ENCODE results near the gene TUBA8.
A peak's percentile ranks its signal among the peaks of the same experiment; 100 is the strongest.
"Not testable (repeated sequence)": the region's sequence is repeated elsewhere in the genome, so short reads cannot be mapped to it uniquely, and the experiment has no call there.

Gene TUBA8

DNA sequence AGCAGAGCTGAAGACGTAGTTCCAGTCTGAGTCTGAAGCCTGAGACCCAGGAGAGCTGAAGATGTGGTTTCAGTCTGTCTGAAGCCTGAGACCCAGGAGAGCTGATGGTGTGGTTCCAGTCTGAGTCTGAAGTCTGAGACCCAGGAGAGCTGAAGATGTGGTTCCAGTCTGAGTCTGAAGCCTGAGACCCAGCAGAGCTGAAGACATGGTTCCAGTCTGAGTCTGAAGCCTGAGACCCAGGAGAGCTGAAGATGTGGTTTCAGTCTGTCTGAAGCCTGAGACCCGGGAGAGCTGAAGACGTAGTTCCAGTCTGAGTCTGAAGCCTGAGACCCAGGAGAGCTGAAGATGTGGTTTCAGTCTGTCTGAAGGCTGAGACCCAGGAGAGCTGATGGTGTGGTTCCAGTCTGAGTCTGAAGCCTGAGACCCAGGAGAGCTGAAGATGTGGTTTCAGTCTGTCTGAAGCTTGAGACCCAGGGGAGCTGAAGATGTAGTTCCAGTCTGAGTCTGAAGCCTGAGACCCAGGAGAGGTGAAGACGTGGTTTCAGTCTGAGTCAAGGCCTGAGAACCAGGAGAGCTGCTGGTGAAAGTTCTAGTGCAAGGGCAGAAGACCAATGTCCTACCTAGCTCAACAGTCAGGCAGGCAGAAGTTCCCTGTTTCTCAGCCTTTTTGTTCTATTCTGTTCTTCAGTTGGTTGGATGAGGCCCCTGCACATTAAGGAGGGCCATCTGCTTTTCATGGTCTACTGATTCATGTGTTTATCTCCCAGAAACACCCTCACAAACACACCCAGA, 3.9 kb upstream of the TUBA8 start:
- DNase-seq = not testable (repeated sequence)

GRCh38 chr22:18108187-18108586, 2.4 kb upstream of the TUBA8 start:
- no peak for DNase-seq

DNA sequence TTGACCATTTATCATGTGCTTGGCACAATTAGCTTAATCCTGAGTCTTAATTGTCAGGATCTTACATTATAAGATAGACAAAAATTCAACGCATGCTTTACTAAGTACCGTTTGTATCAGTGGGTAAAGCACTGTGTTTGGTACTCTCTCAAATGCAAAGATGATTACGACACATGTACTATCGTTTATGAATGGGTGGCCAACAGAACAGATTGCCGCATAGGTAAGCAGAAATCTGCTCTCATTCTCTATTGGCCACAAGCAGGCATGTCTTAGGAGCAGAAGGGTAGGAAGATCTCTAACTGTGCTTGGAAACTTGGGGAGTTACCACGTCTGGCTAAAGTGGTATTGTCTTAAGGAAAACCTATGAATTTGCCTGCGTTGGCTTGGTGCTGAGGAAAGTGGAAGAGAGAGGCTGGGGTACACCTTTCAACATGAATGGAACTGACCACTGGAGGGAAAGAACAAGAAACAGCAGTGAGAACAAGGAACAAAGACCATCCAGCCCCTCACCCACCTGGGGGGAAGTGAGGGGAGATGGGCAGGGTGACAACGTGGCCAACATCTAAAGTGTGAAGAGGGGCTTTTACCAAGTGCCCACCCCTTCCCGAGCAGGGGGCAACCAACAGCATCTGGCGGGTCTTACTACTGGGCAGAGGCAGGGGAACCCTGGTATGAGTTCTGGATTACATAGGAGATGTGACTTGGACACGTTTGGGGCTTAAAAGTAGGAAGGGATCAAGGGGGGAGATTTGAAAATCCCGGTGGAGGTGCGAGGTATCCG, 1.0 kb upstream of the TUBA8 start:
- no peak for DNase-seq

DNA sequence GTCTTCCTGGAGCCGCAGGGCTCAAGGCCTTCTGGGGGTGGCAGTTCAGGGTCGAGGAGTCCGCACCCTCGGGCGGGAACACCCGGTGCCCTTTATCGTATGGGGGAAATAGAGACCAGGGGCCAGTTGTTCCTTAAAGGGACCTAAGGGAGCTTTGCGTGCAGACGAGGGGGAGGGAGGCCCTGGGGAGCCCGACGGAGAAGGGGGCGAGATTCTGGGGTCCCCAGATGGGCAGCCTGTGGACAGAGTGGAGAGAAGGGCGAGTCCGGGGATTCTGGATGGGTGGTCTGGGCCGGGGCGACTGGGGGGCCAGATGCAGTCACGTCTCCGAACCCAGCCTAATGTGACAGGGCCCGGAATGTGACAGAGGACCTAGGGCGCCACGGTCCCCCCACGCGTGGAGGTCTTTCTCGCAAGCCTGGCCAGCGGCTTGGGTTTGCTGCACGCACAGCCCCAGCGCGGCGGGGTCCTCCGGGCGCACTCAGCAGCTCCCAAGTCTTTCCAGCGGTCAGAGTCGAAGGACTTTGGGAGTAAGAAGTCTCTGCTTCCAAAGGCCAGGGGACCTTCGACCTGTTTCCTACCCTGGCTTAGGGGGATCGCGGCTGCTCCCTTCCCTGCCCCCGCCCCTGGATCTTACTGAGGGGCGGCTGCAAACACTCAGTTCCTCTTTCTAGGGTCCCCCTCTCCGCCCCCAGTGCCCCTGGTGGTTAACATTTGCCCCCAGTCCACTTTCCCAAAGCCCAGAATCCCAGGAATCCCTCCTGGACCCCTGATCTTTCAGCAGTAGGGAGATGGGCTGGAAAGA, 547 bp downstream of the TUBA8 start:
- DNase-seq = no peak

GRCh38 chr22:18111759-18112330, 1.2 kb downstream of the TUBA8 start:
- DNase-seq = no peak

- no peak for DNase-seq
Observed at GRCh38 chr22:18112440-18112839, 1.8 kb downstream of the TUBA8 start.

DNA sequence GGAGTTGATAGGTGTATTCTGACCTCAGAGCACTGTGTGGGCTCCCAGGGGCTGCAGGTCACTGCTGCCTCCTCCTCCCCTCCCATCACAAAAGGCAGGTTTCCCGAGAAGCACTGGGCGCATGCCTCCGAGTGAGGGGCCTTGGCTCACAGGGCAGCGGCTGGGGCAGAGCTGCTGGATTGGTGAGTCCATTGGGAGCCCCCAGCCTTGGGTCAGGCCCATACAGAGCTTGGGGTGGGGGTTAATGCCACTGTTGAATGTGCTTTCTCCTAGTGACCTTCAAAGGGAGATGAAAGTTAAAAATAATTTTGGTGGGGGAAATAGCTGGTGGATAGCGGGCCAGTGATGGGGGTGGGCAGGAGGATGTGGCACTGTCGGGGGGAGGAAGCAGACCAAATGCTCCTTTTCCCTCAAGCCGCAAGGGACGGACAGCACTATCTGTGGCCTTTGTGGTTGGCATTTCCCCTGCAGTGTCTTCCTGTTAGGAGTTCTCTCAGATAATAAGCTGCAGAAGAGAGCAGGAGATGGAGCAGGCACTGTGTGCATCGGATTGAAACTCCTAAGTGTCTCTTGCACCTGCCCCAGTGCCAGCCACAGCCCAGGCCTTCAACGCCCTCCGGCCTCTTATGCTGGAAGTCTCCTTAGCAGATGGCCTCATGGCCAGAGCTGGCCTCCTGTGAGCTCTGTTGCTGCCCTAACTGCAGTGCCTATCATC, 3.2 kb downstream of the TUBA8 start:
- peak; percentile 29 to 61 (median 54) for DNase-seq

- no peak for DNase-seq
Observed at GRCh38 chr22:18114495-18114894, 3.9 kb downstream of the TUBA8 start.

GRCh38 chr22:18114976-18115652, 4.5 kb downstream of the TUBA8 start:
- no peak for DNase-seq

DNA sequence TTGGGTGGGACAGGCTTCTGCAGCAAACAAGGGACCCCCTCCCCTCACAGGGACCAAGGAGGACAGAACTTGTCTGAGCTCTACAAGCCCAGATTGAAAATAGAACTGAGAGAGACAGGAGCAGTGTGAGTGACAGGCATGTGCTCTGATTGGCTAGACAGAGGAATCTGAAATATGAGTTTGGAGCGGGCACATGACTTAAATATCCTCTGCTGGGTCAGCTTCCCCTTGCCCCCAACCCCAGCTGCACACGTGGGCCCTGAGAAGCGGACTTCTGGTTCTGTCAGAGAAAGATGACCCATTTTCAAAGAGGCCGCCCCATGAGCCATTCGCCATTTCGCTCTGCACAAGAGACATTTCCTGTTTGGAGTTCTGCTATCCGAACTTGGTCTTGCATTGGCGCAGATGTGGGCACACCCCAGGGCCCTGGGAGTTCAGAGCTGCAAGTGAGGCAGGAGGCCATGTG, 5.3 kb downstream of the TUBA8 start:
- peak; percentile 27 to 76 (median 60) for DNase-seq

DNA sequence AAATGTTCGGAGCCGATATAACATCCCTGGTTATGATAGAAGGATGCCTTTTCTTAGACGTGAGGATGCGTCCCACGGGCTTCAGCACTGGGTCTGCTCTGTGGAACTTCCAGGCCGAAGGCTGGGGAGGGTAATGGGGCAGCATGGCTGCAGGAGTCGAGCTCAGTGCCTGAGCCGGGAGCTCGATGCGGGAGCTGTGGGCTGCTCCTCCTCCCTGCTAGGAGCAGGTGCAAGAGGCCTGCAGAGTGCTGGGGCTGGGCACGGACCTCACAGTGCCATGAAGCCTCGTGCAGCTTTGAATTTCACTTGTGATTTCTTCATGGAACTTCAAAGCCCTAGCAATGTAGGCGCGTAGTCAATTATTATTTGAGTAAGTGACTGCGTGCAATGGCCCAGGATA, 6.0 kb downstream of the TUBA8 start:
- no peak for DNase-seq

- no peak for DNase-seq
Observed at GRCh38 chr22:18118345-18118915, 7.8 kb downstream of the TUBA8 start.

- DNase-seq = peak; percentile 58 to 83 (median 79)
Observed at GRCh38 chr22:18119409-18120110, 9.0 kb downstream of the TUBA8 start.

DNA sequence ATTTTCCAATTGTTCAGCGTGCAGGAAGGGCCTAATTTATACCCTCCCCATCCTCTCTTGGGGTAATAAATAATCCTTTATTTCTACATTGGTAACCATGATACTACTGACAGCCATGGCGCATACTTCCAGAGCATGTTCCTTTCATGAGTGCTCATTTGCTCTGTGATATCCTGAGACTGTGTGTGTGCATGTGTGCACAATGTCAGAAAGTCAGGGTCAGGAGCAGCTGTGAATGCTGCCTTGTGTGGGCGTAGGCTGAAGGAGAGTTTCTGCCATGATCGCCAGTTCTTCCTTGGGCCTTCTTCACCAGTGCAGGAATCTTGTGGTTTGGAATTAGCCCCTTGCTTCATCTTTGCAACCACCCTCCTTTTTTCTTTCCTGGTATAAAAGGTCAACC, 10.2 kb downstream of the TUBA8 start:
- DNase-seq = peak; percentile 16 to 55 (median 42)

DNA sequence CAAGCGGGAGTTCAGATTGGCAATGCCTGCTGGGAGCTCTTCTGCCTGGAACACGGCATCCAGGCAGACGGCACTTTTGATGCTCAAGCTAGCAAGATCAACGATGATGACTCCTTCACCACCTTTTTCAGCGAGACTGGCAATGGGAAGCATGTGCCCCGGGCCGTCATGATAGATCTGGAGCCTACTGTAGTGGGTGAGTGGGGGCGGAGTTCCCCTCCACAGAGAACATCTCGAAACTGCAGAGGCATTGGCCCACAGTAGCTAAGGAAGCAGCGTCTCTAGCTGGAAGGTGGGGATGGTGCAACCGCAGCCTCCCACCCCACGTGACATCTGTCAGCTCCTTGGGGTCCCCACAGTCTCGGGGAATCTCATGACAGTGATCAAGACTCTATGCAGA, 10.9 kb downstream of the TUBA8 start:
- peak; percentile 24 to 54 (median 46) for DNase-seq

DNA sequence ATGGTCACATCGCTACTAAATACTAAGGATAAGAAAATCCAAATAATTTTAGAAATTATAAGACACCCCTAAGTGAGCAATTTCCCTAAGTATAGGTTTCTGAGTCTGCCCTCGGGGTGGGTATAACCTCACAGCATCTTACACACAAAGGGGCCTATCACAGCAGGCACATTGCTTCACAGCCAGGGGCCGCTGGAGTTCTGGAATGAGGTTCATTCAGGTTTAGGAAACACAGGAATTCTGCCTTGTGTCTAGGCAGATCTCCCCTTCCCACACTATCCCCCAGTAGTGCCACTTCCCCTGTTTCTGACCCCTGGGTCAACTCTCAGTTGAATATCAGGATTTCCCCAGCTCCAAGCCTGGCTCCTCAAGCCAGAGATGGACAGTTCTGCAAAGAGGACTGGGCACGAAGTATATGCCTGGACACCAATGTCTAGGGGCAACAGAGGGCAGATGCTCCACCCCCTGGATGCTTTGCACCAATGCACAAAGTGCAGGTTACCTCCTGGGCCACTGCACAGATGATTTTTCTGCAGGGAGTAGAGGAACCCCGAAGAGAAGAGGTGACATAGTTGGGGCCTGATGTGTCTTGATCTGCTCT, 11.4 kb downstream of the TUBA8 start:
- DNase-seq = no peak

DNA sequence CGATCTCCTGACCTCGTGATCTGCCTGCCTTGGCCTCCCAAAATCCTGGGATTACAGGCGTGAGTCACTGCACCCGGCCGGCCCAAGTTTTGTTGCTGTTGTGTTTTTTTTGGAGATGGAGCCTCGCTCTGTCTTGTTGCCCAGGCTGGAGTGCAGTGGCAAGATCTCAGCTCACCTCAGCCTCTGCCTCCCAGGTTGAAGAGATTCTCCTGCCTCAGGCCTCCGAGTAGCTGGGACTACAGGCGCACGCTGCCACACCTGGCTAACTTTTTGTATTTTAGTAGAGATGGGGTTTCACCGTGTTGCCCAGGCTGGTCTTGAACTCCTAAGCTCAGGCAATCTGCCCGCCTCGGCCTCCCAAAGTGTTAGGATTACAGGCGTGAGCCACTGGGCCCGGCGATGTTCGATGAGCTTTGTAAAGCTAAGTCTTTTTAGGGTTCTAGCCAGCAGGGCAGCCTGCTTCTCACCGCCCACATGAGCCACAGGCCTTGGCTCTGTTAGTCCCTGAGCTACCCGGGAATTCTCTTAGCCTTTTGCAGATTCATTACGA, 12.9 kb downstream of the TUBA8 start:
- not testable (repeated sequence) for DNase-seq

- no peak for DNase-seq
Observed at GRCh38 chr22:18126606-18127005, 16.0 kb downstream of the TUBA8 start.

DNA sequence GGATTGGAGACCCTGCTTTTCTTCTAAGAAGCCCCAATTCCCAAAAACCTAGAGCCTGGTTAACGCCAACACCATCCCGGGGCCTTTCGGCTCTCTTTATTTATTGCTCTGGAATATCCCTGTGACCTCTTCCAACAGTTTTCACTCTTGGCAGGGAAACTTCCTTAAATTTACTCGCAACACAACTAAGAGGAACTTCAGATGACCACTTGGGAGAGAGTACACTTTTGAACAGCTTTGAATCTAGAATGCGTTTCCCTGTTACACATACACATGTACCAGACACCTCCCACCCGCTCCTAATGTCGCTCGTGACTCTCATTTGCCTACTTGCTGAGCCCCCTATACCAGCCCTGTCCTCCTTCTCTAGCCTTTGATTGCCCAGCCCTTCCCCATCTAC, 19.4 kb downstream of the TUBA8 start:
- DNase-seq = peak; percentile 34 to 71 (median 54)
